T follicular helper cell (primary cell): Measurements from ENCODE around the gene OR2V1.
A peak's percentile ranks its signal among the peaks of the same experiment; 100 is the strongest.
"Not testable (repeated sequence)": the region's sequence is repeated elsewhere in the genome, so short reads cannot be mapped to it uniquely, and the experiment has no call there.

Experiments
- DNase-seq: peaks from one replicate; pipeline ENCODE4 v3.0.0-alpha.2; 2020; ENCODE audit warnings: low read depth

Gene OR2V1

DNA sequence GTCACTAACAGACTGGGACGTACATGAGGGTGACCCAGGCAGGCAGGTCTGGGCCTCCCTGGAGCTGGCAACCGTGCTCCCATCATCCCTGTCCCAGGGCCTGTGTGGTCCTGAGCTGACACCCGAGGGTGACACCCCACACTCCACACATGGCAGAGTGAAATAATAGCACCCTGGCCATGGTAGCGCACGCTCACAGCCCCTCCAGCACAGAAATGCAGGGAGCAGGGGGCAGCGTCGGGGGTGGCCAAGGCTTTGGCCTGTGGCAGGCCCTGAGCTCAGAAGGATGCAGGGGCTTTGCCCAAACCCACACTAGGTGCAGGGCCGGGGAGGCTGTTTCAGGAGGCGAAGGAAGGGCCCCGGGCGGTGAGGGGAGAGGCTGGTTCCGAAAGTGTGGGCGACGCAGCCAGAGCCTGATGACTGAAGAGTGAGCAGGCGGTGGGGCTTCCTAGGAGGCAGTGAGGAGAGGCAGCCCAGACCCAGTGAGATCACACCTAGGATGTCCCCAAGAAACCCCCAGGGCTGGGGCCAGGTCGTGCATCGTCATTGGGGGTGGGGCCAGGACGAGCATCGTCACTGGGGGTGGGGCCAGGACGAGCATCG lies 29.3 kb upstream of the OR2V1 start:
- DNase-seq = peak; percentile 80

DNA sequence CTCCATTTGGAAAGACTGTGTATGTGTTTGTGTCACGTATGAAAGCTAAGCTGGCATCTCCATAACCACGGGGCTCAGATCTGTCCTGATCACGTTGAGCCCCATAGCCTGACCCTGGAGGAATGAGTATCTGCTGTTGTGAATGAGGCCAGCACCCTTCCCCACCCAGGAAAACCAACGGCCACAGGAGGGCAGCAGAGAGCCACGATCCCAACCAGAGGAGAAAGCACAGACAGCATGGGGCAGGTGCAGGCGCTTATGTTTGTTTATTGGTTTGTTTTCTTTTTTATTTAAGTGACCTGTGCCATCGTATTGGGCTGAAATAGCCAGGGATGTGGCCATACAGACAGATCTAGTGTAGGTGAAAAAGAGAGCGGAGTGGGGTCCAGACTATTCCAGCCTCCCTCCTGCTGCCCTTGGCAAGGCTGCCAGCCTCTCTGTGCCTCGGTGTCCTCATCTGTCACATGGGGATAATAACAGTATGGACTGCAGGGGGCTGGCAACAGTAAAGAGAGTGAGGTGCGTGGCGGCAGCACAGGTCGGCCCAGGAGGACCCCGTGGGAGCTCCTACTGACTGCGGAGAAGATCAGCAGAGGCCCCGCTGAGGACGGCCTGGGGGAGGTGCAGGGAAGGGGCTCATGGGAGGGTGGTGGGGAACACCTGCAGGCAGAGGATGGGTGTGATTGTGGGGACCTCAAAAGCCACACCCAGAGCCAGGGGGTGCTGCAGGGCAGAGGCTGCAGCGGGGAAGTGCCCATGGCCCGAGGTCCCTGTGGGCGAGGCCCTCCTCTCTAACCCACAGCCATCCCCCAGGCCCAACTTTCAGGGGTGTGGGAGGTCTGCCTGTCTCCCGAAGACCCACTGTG lies 28.6 kb upstream of the OR2V1 start:
- DNase-seq = peak; percentile 88

DNA sequence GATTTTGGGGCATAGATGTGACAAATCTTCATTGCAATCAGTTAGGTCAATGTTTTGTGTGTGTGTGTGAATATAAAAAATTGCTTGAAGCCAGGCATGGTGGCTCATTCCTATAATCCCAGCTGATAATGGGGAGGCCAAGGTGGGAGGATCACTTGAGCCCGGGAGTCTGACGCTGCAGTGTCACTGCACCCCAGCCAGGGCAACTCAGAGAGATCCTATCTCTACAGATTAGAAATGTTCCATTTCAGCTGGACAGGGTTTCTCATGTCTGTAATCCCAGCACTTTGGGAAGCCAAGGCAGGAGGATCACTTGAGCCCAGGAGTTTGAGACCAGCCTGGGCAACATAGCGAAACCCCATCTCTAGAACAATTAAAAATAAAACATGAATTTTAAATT lies 27.9 kb upstream of the OR2V1 start:
- no peak for DNase-seq

DNA sequence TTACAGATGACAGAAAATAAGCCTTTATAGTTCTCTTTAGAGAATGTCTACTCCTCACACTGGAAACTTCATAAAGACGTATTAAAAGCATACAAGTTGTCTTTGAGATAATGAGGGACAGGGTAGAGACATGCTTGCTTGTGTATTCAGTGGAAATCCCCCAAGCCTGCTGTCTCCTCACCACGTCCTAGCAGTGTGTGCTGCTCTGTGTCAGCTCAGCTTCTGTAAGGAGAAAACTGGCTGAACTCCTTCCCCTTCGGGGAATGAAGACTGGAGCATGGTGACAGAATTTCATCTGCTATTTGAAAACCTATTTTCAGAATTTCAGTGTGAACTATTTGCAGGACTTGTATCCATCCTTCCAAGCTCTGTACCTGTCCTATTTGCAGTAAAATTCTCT lies 25.8 kb upstream of the OR2V1 start:
- DNase-seq = no peak

DNA sequence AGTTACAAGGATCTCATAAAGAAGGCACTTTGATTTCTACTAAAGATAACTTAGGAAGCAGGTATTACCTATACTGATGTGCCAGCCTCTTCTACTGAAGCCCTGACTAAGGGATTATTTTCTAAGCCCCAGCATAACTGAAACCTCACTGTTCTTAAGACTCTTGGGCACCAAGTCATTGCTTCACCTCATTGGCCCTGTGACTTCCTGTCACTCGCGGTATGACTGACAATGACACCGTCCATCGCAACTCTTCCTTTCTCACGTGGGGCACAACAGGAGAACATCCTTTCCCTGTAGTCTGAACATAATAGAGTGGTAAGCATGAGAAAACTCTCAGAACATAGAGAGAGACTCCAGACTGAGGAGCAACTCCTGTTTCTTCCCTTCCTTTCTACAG lies 22.8 kb upstream of the OR2V1 start:
- no peak for DNase-seq

DNA sequence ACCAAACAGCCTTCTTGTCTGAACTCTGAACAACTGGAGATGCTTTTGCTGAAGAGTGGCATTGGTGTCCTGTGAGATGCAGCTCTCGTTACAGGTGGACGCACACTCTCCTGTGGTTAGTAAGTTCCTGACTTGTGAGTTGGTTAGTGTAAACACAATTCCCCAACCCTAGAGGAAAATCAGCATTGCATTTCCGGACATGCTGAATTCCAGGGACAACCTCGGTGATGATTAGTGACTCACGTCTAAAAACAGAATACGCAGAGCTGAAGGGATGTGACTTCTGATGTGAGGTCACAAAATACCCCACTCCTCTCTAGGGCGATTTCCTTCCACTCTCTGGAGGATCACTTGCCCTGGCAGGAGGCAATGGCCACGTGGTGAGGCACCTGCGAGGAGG lies 21.4 kb upstream of the OR2V1 start:
- DNase-seq = no peak

DNA sequence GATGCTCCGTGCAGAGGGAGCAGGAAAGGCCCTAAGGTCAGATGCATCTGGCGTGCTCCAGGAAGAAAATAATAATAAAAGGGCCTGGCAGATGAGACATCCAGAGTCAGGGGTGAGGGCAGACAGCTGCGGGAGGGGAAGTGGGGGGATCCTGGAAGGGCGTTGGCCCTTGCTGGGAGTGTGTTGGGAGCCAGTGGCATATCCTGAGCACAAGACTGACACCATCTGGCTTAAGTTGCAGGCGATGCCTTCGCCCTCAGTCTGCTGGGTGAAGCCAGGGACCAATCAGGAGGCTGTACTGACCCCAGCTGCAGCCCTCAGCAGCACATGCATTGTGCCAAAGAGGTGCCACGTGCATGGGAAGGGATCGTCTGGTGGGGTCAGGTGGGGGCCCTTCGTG lies 20.2 kb upstream of the OR2V1 start:
- no peak for DNase-seq

DNA sequence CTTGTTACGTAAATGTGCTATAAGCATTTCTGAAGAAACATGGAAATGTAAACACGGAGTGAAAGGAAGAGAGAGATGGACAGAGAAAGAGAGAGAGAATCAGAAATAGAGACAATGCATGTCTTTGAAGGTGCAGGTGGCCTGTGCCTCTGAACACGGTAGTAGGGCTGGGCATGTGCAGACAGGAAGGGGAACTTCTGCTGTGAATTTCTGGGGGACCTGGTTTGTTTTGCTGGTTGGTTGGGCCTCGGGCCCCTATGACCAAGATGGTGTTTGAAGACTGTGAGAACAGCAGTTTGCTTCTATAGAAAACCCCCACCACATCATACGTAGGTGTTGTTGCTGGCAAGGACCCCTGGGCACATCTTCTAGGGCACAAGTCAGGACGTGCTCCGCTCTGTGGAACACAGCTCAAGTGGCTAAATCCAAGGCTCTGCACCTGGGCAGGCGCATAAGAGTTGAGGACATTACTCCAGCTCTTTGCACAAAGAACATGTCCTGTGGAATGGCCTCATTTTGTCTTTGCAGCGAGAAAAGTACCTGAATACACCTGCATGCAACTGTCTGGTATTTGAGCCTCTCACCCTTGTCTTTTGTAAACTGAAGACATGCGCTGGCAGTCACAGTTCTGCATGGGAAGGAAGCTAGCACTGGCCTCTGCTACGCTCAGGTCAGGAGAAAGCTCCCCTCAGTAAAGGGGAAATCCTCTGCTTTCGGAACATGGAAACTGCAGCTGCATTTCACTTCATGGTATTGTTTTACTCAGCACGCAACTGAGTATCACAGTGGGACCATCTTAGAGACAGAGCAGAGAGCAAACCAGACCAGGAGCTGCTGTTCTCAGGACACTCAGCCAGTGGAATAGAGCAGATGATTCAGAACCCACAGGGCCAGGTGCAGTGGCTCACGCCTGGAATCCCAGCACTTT lies 19.1 kb upstream of the OR2V1 start:
- no peak for DNase-seq

DNA sequence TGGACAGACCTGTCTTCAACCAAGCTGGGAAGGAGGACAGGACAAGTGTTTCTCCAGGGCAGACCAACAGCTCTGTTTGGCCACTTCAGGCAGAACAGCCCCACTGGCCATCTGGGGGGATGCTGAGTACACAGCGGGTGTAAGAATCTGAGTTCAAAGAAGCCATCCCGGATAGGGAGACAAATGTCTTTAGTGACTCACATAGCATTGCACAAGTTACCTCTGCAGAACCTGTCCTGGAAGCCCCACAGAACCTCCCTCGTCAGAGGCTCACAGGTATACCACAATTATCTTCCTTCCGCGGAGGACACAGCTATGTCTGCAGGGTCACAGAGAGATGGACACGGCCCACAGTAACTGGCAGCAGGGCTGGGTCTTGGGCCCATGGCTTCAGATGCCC lies 18.4 kb upstream of the OR2V1 start:
- no peak for DNase-seq

DNA sequence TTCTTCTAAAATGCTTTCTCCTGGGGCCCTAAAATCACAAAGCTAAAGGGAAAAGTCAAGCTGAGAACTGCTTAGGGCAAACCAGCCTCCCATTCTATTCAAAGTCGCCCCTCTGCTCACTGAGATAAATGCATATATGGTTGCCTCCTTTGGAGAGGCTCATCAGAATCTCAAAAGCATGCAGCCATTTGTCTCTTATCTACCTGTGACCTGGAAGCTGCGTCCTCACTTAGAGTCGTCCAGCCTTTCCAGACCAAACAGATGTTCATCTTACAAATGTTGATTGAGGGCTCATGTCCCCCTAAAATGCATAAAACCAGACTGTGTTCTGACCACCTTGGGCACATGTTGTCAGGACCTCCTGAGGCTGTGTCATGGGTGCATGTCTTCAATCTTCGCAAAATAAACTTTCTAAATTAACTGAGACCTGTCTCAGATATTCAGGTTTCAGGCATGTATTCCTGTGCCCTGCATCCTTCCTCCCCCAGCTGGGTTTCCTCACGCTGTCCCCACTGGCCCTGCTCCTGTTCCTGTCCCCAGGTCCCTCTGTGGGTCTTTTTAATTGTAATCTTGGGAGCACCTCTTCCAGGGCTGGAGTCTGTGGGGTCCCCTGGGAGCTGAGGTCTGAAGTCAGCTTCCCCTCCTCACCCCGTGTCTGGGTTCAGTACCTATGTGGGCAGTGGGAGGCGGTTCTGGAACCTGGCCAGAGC lies 16.1 kb upstream of the OR2V1 start, which contains the start of gene OR2V2:
TSS of gene OR2V2 (plus strand) at position 660 of the 710 bp plus-strand sequence. CDS start 7,357 bp downstream, outside the sequence.
- DNase-seq = not testable (repeated sequence)

DNA sequence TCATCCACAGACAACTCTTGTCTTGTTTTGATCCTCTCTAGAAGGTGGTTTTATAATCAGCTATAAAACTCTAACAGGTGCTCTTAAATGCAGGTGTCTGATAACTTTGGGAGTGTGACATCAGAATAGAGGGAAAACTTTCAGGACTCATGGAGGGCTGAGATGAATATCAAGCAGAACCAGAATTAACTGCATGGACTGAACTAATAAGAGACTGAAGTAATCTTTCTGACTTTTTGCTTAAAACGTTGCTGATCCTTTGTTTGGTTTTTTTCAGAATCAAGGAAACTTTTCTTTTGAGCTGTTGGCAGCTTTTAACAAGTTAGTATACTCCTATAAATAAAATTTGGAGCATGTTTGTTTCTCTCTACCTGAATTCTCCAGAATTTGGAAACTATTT lies 14.2 kb upstream of the OR2V1 start:
- DNase-seq = no peak

DNA sequence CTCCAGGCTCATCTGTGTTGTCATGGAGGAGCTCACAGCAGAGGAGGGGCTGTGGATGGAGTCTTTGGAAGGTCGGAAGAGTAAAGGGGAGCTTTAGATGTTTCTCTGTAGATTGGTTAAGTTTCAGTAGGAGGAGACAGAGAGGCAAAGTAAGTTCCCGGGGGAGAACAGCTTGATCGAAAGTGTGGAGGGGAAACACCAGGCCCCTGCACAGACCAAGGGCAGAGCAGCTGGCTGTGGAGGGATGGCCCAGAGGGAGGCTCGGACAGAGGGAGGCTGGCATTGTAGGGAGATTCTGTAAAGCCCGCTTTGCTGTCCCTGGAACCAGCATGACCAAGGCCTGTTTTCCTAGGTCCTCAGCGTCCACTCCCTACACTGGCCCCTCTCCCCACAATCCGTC lies 11.1 kb upstream of the OR2V1 start:
- DNase-seq = no peak

DNA sequence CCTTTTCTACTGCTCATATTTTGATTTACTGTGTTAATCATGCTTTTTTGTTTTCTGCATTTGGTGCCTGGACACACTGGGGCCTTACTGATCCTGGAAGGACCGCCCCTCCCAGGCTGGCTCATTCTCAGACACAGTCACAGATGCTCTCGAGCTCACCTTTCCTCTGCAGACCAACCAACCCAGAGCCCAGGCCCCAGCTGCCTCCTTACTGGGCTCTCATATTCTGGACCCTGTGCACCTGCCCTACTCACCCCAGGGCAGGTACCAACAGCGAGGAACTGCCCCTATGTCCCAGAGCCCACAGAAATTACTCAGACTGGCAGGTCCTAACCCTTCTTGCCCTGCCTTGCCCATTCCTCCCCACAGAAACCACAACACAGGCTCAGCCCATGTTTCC lies 9.8 kb upstream of the OR2V1 start:
- DNase-seq = no peak

DNA sequence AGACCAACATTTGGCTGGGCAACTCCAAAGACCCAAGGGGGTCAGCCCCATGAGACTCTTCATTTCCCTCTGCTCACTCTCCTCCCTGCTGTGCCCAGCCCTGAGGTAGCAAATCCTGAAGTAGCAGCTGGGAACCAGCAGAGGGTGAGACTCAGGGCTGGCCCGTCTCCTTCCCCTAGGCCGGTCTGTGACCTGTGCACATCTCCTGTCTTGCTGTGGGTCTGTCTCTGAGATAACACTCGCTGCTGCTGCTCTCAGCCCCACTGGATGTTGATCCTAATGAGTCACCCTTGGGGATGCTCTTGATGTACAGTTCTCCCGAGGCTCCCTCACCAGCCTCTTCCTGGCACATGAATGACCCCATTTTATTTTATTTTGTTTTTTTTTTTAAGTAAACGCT lies 7.3 kb upstream of the OR2V1 start:
- no peak for DNase-seq

DNA sequence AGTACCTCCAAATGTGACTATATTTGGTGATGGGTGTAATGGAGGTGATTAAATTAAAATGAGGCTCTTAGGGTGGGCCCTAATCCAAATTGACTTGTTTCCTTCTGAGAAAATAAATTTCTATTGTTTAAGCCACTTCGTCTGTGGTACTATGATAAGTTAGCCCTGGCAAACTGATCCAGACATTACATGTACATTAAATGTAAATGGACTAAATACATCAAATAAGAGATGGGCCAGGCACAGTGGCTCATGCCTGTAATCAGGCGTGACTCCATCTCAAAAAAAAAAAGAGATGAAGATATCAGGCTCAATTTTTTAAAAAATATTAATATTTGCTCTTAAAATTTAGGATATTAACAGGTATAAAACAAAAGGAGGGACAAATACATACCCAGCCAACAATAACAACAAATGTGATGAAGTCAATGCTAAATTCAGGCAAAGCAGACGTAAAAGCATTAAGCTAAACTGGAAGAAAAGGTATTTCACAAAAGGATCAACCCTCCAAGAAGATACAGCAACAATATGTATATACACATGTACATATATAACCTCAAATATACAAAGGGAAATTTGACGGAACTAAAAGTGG lies 5.5 kb upstream of the OR2V1 start:
- DNase-seq = no peak

DNA sequence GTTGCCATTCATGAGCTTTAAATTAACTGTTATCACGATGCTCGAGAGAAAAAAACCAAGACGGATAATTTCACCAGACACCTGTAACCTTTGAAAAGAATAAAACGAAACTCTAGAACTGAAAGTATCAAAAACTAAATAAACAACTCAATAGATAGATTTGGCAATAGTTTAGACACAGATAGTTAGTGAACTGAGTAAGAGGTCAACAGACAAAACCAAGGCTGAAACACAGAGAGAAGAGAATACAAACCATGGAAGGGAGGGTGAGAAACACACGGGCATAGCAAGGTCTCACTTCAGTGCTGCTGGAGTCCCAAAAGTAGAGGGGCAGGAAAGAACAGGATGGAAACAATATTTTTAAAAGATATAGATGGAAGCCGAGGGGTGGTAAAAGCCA lies 3.3 kb upstream of the OR2V1 start:
- DNase-seq = no peak

DNA sequence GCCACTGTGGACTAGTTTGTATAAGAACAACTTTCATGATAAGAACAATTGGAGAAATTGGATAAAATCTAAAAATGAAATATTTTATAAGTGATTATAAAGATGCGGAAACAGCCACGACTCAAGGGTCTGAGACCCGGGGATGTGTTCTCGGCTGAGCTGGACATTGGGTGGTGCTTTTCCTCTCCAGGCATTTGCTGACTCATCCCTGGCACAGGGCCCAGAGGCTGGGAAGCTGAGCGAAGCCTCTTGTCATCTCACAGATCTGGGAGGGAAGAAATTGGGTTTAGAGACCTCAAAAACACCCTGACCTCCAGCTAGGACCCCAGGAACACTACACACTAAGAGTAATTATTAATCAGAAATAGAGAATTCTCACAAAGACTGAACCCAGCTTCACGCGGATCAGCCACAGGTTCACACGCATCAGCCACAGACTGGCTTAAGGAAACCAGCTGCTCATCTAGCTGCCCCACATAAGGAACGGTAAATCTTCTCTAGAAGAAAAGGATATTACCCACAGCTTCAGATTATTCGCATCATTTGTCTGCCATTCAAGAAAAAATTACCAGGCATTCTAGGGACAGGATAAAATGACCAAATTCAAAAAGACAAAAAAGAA lies 2.8 kb upstream of the OR2V1 start:
- no peak for DNase-seq

DNA sequence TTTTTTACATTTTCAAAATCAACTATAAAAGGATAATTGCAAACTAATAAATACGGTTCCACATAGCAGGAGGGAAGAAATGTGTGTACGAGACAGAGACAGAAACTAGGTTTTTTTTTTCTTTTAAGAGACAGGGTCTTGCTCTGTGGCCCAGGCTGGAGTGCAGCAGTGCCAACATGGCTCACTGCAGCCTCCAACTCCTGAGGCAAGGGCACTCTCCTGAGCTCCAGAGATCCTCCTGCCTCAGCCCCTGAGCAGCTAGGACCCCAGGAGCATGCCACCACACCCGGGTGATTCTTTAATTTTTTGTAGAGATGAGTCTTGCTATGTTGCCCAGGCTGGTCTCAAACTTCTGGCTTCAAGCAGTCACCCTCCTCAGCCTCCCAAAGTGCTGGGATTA lies 2.1 kb upstream of the OR2V1 start:
- no peak for DNase-seq

DNA sequence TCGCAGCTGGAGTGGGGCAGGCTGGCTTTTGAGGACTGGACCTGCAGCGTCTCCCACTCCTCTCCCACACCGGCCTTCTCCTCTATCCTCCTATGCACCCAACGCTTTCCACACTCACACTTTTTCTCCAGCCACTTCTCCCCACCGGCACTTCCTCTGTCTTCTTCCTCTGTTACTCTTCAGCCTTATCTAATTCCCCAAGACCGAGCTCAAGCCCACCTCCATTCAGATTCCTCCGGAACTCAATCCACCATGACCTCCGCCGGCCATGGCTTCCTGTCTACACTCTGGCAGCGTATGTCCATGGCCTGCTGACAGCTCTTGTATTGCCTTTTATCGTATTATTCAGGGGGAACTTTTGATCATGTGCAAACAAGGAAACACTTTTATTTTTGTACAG lies 545 bp upstream of the OR2V1 start:
- DNase-seq = no peak

DNA sequence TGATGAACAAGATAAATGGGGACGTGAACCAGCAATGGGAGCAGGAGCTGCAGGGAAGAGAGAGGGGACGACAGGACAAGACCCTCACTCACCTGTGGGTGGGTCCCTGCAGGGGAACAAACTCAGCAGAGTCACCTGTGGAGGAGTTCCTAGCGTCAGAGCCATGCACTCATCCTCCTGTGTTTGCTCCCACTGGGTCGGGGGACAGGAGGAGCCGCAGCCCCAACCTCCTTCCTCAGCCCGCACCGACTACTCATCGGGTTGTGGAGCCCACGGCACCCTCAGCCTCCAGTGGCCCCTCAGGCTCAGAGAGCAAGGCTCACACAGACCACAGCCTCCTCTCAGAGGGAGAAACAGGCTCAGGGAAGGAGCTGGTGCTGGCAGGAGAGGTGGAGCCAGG lies 888 bp downstream of the OR2V1 start:
- not testable (repeated sequence) for DNase-seq

DNA sequence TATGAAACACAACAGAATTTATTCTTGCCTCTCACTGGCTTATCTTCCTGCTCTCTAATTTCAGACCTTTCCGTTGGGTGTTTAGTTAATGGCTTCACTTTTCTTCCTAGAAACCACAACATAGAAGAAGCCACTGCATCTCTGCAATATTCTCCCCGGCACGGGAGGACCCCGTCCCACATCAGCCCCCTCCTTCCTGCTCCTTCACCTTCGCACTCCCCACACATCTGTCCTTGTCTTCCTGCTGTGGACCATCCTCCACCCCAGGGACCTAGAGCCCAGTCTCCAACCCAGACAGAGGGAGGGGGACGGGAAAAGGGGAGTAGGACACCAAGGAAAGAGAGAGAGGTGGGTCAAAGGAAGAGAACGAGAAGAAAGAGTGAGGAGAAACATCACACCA lies 1.4 kb downstream of the OR2V1 start:
- no peak for DNase-seq
